ENCODE results near the gene DNMBP.

- TF ChIP-seq EZH2phosphoT487 (IDR thresholded peaks at IDR 0.05; ENCODE audit: insufficient read depth, low read depth) (no peak), EZH2 (IDR thresholded peaks at IDR 0.05; ENCODE audit: insufficient read depth, poor library complexity, severe bottlenecking) (no peak)
Measured at GRCh38 chr10:100019787-100020141, 10.0 kb upstream of the DNMBP start.
